Epithelial cell of esophagus (primary cell): ENCODE measurements around the gene S1PR4.
"Not testable (repeated sequence)": the region's sequence is repeated elsewhere in the genome, so short reads cannot be mapped to it uniquely, and the experiment has no call there.

ENCODE experiments used
- DNase-seq: peaks from one replicate; pipeline ENCODE4 v3.0.0; 2010; ENCODE audit warnings: low read depth
- H3K4me3 ChIP-seq: 2 replicates; pipeline ENCODE4 v1.5.1; 2011; ENCODE audit warnings: mild to moderate bottlenecking, low read length, control low read depth
- CTCF ChIP-seq: IDR thresholded peaks from 2 replicates; pipeline ENCODE4 v1.5.1; 2011; ENCODE audit warnings: low read depth, mild to moderate bottlenecking, low read length, control low read depth, inconsistent platforms; ENCODE audit not compliant: insufficient read depth; ENCODE audit errors: missing control alignments

Gene S1PR4

DNA sequence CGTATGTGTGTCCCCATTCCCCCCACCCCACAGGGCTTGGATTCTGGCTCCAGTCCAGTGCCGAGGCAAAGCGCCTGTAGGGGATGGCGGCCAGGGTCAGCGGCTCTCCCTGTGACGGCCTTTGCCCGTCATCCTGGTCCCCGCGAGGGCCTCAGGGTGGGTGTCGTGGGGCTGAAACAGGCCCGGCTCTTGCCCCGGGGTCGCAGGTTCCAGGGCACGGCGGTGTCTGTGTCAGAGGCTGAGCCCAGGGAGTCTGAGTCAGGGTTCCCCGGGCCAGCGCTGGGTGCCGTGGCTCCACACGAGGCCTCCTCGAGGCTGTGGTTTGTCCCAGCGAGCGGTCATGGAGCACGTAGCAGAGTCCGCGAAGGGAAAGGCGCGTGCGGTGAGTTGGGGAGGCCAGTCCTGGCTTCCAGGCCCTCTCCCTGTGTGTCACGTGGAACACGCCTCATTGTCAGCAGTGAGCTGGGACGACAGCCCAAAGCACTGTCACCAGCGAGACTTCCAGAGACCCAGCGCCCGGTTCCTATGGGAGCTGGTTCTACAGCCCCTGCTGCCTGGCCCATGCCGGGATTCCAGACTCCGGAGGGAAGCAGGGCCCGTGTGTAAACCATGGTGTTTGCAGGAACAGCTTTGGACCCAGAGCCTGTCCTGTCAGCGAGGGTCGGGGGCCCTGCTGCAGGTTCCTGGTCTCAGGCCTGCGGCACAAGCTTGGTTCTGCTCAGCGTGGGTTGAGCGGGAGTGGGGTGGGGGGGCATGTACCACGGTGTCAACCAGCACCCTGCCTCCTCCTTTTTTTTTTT, 20.5 kb downstream of the S1PR4 start:
- no peak for DNase-seq
- TF ChIP-seq CTCF, result no peak
- H3K4me3 ChIP-seq, result no peak overlapping the region

DNA sequence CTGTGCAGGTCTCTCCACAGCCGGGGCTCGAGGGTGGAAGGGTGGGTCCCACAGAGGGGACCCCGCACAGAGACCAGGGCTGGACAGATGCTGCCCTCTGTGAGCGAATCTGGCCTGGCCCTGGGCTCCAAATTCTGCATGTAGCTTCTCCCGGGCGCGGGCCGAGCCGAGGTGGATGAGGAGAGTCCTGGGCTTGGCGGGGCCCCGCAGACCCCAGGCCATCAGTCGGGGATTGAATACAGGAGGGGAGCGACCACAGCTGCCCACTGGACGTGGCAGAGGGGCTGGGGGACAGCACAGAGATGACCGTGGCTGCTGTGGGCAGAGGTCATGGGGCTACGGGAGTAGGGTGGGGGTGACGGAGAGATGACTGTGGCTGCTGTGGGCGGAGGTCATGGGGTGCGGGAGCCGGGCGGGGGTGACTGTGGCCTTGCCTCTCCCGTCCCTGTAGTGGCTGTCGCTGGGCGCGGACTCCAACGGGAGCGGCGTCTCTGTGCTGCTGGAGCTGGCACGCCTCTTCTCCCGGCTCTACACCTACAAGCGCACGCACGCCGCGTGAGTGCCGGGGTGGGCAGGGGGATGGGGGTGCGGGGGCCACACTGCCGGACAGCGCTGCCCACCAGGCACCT, 22.6 kb downstream of the S1PR4 start:
- no peak for DNase-seq
- no peak for TF ChIP-seq CTCF
- H3K4me3 ChIP-seq, result no peak overlapping the region

- H3K4me3 ChIP-seq, result no peak overlapping the region
- no peak for DNase-seq
- TF ChIP-seq CTCF, result no peak
These were observed 23.3 kb downstream of the S1PR4 start for GRCh38 chr19:3201911-3202310.

GRCh38 chr19:3202346-3202745, 23.8 kb downstream of the S1PR4 start:
- H3K4me3 ChIP-seq, result no peak overlapping the region
- DNase-seq, result no peak
- no peak for TF ChIP-seq CTCF

DNA sequence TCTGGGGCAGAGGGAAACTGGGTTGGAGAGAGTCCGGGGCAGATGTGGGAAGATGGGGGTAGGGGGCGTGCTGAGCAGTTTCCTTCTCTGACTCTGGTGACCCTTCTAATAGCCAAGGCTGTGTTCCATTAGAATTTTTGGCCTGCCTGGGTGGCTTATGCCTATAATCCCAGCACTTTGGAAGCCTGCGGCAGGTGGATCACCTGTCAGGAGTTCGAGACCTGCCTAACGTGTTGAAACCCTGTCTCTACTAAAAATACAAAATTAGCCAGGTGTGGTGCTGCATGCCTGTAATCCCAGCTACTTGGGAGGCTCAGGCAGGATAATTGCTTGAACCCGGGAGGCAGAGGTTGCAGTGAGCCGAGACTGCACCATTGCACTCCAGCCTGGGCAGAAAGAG, 24.3 kb downstream of the S1PR4 start:
- H3K4me3 ChIP-seq, DNase-seq: not testable (repeated sequence)

GRCh38 chr19:3203805-3204645, 25.5 kb downstream of the S1PR4 start:
- DNase-seq, result no peak
- H3K4me3 ChIP-seq, result no peak overlapping the region

More at GRCh38 chr19:3203805-3204645, 25.5 kb downstream of the S1PR4 start:
- no peak for TF ChIP-seq CTCF
